ENCODE results near the gene ZNF79. TPM values are rescaled to one million over a fixed set of nuclear protein-coding genes. Genes with fewer than 3 reads are reported as not detected.

The ZNF79 gene
- total and polyA plus RNA-seq, 9 of the 15 experiments (the other 6 are each of a cell fraction or from before 2014, with no cell fraction given) = 0.62 to 7.0 (median 4.1) TPM

DNA sequence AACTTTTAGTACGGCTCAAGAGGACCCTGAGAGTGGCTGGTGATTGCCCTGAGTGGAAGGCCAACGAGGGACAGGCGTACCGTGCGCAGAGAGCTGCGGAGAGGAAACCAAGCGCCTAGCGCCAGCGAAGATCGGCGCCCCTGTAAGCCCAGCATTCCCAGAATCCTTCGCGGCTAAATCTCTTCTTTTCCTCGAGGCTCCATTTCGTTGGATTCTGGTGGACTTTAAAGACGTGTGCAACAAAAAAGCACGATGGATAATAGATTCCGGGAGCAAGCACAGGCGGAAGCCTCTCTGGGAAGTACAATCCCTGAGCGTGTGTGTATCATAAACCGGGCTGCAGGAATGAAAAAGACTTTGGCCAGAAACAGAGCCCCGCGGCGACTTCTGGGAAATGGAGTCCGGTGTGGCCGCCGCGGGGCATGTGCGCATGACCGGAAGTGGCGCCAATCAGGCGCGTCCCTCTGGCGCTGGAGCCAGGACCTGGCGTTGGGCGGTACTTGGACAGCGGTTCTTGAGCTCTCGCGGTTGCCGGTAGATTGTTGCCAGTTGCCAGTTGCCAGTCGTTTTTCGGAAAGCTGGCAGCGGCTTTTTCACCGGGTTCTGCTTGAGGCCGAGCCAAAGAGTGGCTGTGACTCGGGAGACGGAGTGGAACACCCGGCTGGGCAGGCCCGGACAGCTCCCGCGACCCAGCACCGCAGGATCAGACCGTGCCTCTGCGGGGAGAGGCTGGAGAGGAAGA, at the start of gene ZNF79 (continued):
- TF ChIP-seq ATF3 (IDR thresholded peaks at IDR 0.05) (no peak), ATF3 (CRISPR knock-in tag; conservative IDR thresholded peaks at IDR 0.05) (no peak), CBFB (CRISPR knock-in tag; IDR thresholded peaks at IDR 0.05) (0 out of 2 replicates have a peak, but pooled peaks have one; percentile 36), GTF2E2 (tag; IDR thresholded peaks at IDR 0.05) (peak; percentile 71; the same call in 1 of the 2 replicates), ZKSCAN8 (CRISPR knock-in tag; IDR thresholded peaks at IDR 0.05) (no peak), SMARCA5 (IDR thresholded peaks at IDR 0.05) (no peak), C11orf30 (IDR thresholded peaks at IDR 0.05; ENCODE audit: low read depth) (peak; percentile 94), ATF7 (IDR thresholded peaks at IDR 0.05) (peak; percentile 71), LEF1 (IDR thresholded peaks at IDR 0.05) (no peak), JUND (IDR thresholded peaks at IDR 0.05; ENCODE audit: borderline replicate concordance, low read depth, low read length) (no peak; the same call in 1 of the 2 replicates), JUND (tag; IDR thresholded peaks at IDR 0.05; ENCODE audit: borderline replicate concordance, low read depth, low read length) (no peak), IFI16 (CRISPR knock-in tag; IDR thresholded peaks at IDR 0.05) (no peak), ZNF263 (CRISPR knock-in tag; IDR thresholded peaks at IDR 0.05; ENCODE audit: borderline replicate concordance) (peak; percentile 15; the same call in 1 of the 2 replicates), GABPB1 (CRISPR knock-in tag; IDR thresholded peaks at IDR 0.05) (peak; percentile 99), EP400 (IDR thresholded peaks at IDR 0.05) (peak; percentile 72), ZNF23 (CRISPR knock-in tag; IDR thresholded peaks at IDR 0.05) (no peak), NCOA1 (IDR thresholded peaks at IDR 0.05; ENCODE audit: low read depth) (peak; percentile 86), RUNX1 (IDR thresholded peaks at IDR 0.05; ENCODE audit: low read depth) (no peak), SRSF9 (IDR thresholded peaks at IDR 0.05; ENCODE audit: borderline replicate concordance, low read depth, low read length) (no peak), HDGF (IDR thresholded peaks at IDR 0.05) (no peak), CXXC5 (CRISPR knock-in tag; IDR thresholded peaks at IDR 0.05) (peak; percentile 67), ETV5 (CRISPR knock-in tag; IDR thresholded peaks at IDR 0.05; ENCODE audit: low read depth) (peak; percentile 49; the same call in 1 of the 2 replicates)
- TF ChIP-seq, protein P1, sequence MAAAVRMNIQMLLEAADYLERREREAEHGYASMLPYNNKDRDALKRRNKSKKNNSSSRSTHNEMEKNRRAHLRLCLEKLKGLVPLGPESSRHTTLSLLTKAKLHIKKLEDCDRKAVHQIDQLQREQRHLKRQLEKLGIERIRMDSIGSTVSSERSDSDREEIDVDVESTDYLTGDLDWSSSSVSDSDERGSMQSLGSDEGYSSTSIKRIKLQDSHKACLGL (CRISPR knock-in tag; IDR thresholded peaks at IDR 0.05; ENCODE audit: borderline replicate concordance, poor library complexity, severe bottlenecking) = peak; percentile 30
- TF ChIP-seq, protein P2, sequence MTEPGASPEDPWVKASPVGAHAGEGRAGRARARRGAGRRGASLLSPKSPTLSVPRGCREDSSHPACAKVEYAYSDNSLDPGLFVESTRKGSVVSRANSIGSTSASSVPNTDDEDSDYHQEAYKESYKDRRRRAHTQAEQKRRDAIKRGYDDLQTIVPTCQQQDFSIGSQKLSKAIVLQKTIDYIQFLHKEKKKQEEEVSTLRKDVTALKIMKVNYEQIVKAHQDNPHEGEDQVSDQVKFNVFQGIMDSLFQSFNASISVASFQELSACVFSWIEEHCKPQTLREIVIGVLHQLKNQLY (CRISPR knock-in tag; conservative IDR thresholded peaks at IDR 0.05) = 0 out of 4 replicates have a peak, but pooled peaks of 1 of the 2 experiments have one; percentile 34
- TF ChIP-seq, protein P3, sequence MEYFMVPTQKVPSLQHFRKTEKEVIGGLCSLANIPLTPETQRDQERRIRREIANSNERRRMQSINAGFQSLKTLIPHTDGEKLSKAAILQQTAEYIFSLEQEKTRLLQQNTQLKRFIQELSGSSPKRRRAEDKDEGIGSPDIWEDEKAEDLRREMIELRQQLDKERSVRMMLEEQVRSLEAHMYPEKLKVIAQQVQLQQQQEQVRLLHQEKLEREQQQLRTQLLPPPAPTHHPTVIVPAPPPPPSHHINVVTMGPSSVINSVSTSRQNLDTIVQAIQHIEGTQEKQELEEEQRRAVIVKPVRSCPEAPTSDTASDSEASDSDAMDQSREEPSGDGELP (CRISPR knock-in tag; IDR thresholded peaks at IDR 0.05; ENCODE audit: borderline replicate concordance) = peak; percentile 55
- TF ChIP-seq, protein P4, sequence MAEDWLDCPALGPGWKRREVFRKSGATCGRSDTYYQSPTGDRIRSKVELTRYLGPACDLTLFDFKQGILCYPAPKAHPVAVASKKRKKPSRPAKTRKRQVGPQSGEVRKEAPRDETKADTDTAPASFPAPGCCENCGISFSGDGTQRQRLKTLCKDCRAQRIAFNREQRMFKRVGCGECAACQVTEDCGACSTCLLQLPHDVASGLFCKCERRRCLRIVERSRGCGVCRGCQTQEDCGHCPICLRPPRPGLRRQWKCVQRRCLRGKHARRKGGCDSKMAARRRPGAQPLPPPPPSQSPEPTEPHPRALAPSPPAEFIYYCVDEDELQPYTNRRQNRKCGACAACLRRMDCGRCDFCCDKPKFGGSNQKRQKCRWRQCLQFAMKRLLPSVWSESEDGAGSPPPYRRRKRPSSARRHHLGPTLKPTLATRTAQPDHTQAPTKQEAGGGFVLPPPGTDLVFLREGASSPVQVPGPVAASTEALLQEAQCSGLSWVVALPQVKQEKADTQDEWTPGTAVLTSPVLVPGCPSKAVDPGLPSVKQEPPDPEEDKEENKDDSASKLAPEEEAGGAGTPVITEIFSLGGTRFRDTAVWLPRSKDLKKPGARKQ (CRISPR knock-in tag; IDR thresholded peaks at IDR 0.05) = no peak
